NCI-H345 (cell line): ENCODE results near the gene FAM13A.
"Not testable (repeated sequence)": the region's sequence is repeated elsewhere in the genome, so short reads cannot be mapped to it uniquely, and the experiment has no call there.

Source experiments
- DNase-seq: peaks from one replicate; lab custom pipeline; 2025; lab: John Stamatoyannopoulos, UW

Gene FAM13A

DNA sequence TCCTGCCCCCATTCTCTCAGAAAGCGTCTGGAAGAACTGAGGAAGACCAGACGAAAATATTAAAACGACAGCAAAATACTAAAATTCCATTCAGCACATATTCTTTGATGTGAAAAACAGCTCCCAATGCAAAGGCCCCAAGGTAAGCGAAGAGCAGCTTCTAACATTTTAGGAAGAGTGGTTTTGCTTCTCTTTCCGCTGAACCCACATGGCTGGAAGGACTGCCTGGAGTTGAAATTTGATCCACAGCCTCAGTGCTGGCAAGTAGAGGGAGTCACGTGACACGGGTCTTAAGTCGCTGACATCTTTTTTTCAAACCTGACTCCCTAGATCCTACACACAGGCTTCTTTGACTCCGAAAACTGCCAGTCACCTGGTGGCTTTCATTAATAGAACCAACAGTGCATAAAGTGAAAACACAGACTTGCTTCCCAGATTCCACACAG lies at the start of gene FAM13A:
FAM13A (minus strand) TSS at position 233 of the 446 bp plus-strand sequence; CDS start at position 12, 221 bp downstream.
- DNase-seq, result no peak

- no peak for DNase-seq
Measured at GRCh38 chr4:89105726-89106125, 48.7 kb upstream of the FAM13A start.

- no peak for DNase-seq
Measured at GRCh38 chr4:89101256-89102161, 44.5 kb upstream of the FAM13A start.

GRCh38 chr4:89100853-89101252 lies 43.9 kb upstream of the FAM13A start:
- no peak for DNase-seq

GRCh38 chr4:89099471-89099870 lies 42.5 kb upstream of the FAM13A start:
- DNase-seq, result no peak

DNA sequence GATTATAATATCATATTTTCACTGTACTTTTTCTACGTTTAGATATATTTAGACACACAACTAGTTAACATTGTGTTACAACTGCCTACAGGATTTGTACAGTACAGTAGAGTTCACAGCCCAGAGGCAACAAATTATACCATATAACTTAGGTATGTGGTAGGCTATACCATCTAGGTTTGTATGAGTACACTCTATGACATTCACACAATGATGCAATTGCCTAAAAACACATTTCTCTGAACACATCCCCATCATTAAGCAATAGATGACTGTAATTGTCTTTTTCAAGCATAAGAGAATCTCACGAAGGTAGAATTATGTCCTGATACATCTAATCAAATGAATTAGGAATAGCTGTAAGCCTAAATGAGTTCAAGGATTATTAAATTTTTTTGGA lies 42.0 kb upstream of the FAM13A start:
- DNase-seq, result no peak

GRCh38 chr4:89078300-89078699 lies 21.3 kb upstream of the FAM13A start:
- no peak for DNase-seq

DNA sequence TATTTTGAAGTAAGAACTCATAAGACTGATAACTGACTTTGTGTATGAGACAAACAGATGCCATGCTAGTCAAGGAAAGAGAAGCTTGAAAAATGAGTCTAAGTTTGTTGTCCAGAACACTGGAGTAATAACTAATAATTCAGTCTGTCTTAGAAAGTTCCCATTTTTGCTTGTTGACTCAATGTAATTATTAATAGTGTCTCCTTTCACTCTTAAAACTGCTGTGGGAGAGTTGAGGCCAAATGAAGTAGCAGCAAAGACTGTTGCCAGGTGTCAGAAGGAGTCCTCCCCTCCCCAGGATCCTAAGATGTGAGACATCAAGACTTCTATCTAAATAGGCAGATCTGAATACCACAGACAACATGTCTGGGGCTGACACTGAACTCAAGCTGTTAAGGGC lies 20.8 kb upstream of the FAM13A start:
- DNase-seq, result no peak

- DNase-seq, result no peak
Measured at GRCh38 chr4:89072921-89073320, 15.9 kb upstream of the FAM13A start.

DNA sequence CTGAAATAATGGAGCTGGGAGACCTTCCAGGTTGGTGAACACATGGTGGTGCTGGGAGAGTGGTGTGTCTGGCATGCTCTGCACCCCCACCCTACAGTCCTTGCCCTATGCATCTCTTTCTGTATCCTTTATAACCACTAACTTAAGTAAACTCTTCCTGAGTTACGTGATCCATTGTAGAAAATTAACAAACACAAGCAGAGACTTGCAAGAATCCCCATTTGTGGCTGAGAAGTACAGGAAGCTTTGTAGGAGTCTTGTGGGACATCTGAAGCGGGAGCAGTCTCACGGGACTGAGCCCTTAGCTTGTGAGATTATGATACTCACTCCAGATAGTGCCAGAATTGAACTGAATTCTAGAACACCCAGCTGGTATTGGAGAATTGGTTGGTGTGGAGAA lies 14.3 kb upstream of the FAM13A start:
- no peak for DNase-seq

DNA sequence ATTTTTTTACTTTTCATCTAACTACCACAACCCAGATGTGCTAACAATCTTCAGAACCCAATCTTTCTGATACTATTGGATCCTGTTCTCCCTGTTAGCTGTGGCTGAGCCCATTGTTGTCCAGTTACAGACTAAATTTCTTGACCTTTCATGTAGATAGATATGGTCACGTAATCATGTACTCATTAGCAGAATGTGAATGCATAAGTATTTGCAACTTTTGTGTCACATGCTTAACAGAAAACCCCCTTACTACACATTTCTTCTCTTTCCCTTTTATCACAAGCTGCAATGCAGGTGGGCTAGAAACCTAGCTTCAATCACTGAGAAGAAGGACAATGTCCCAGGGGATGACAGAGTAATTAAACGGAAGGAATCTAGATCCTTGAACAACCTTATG lies 13.1 kb upstream of the FAM13A start:
- no peak for DNase-seq

GRCh38 chr4:89069481-89069880 lies 12.5 kb upstream of the FAM13A start:
- no peak for DNase-seq

DNA sequence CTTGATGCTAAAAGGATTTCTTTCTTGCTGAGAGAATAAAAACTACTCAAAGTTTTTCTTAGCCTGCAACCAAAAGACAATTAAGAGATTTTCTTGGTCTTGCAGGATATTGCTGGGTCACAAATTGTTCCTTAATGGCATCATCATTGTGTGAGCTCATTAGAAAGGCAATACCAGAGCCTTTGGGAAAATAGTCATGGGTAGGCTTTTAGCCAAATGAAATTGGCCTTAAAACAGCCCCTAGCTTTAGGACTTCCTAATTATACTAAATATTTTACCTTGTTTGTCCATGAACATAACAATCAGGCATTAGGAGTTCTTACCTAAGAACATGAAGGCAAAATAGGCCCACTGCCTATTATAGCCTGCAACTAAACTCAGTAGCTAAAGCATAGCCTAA lies 10.4 kb upstream of the FAM13A start:
- DNase-seq, result no peak

- DNase-seq, result no peak
Measured at GRCh38 chr4:89064848-89065247, 7.9 kb upstream of the FAM13A start.

- DNase-seq, result not testable (repeated sequence)
Measured at GRCh38 chr4:89057844-89058243, 859 bp upstream of the FAM13A start.

GRCh38 chr4:89056292-89056952 lies 563 bp downstream of the FAM13A start:
- no peak for DNase-seq

DNA sequence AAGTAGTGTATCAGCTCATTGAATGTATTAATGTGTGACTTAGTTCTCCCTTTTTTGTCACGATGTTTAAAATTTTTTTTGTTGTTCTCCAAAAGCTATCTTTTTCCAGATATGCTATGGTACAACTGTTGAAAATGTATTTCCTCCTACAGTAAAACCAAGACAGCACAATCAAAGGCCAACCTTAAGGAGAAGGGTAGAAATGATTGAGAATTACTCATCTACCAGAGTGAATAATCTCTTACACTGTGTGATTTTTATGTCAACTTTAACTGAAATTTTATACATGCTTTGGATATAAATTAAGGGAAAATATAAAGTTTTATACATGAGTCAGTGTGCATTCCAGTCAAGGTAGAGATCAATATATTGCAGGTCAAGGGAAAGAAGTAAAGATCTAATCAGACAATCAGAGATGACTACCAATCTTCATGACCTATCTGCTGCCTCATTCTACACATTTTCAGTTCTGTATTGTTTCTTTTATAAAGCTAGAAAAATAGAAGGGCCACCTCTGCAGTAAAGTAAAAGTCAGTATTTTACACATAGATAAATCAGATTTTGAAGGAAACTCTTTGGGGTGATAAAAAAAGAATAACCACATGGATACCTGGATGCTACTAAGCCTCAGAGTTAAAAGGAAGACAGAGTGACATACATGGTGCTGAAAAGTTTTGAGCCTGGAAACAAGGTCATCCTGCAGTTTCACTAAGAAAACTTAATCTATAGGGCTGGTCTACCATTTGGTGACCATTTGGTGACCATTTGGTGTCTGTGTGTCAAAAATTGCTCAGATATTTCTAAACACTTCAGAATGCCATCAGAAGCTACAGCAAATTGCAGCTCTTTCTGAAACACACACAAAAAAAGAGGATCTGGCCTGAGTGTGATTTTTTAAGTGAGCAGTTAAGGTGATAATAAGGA lies 1.6 kb downstream of the FAM13A start:
- no peak for DNase-seq

GRCh38 chr4:89054627-89055026 lies 2.4 kb downstream of the FAM13A start:
- DNase-seq, result no peak

DNA sequence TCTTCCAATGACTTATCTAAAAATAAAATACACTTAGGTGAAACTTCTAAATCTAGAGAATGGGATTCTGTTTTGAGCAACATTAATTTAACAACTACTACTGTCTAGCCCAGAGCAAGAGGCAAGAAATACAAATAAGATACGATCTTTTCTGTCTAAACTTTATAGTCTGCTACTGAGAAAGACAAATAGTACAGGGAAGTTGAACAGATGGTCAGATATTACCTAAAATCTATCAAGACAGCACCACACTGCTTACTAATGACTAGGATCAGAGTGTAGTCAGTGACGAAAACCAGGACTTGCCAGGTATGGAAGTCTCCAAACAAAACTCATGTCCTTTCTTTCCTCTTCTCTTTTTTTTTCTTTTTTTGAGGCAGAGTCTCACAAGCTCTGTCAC lies 7.1 kb downstream of the FAM13A start:
- no peak for DNase-seq

- no peak for DNase-seq
Measured at GRCh38 chr4:89048906-89049601, 7.9 kb downstream of the FAM13A start.

GRCh38 chr4:89044147-89044900 lies 12.7 kb downstream of the FAM13A start:
- DNase-seq, result no peak
